Neutrophil (primary cell): ENCODE results near the gene CHMP4B.

Experiments used
- H3K27ac ChIP-seq: fragments of 200-600 bp; sonication (generic); 2 replicates; pipeline ENCODE4 v1.5.1; 2016; ENCODE audit warnings: mild to moderate bottlenecking, moderate library complexity
- H3K27me3 ChIP-seq: fragments of 200-600 bp; sonication (generic); 2 replicates; pipeline ENCODE4 v1.6.0; 2016; ENCODE audit warnings: mild to moderate bottlenecking
- H3K36me3 ChIP-seq: fragments of 200-600 bp; sonication (generic); 2 replicates; pipeline ENCODE4 v1.5.1; 2017
- H3K4me1 ChIP-seq, 2 experiments: fragments of 200-600 bp in 1 of 2; sonication (generic) in 1 of 2; 1 replicate in 1 of 2; 2 replicates in 1 of 2; pipeline versions ENCODE4 v1.5.1 to v1.6.1; 2013 to 2016; ENCODE audit warnings: low read depth in 1 of 2, low read length in 1 of 2, mild to moderate bottlenecking in 1 of 2, moderate library complexity in 1 of 2; ENCODE audit not compliant: control insufficient read depth in 1 of 2, insufficient read depth in 1 of 2
- H3K4me3 ChIP-seq, 2 experiments: fragments of 200-600 bp in 1 of 2; sonication (generic) in 1 of 2; 1 replicate in 1 of 2; 2 replicates in 1 of 2; pipeline ENCODE4 v1.5.1; 2013 to 2016; ENCODE audit warnings: low read depth in 1 of 2, low read length in 1 of 2, mild to moderate bottlenecking in 1 of 2, moderate library complexity in 1 of 2
- H3K9me3 ChIP-seq: fragments of 200-600 bp; sonication (generic); 2 replicates; pipeline ENCODE4 v1.5.1; 2016
- TF ChIP-seq, protein P1 (sequence below): fragments of 200-600 bp; sonication (generic); IDR thresholded peaks from 2 replicates; pipeline ENCODE4 v1.5.1; 2016; ENCODE audit warnings: antibody characterized with exemption

Gene CHMP4B

GRCh38 chr20:33812152-33812849 lies 1.2 kb downstream of the CHMP4B start:
- TF ChIP-seq, protein P1, sequence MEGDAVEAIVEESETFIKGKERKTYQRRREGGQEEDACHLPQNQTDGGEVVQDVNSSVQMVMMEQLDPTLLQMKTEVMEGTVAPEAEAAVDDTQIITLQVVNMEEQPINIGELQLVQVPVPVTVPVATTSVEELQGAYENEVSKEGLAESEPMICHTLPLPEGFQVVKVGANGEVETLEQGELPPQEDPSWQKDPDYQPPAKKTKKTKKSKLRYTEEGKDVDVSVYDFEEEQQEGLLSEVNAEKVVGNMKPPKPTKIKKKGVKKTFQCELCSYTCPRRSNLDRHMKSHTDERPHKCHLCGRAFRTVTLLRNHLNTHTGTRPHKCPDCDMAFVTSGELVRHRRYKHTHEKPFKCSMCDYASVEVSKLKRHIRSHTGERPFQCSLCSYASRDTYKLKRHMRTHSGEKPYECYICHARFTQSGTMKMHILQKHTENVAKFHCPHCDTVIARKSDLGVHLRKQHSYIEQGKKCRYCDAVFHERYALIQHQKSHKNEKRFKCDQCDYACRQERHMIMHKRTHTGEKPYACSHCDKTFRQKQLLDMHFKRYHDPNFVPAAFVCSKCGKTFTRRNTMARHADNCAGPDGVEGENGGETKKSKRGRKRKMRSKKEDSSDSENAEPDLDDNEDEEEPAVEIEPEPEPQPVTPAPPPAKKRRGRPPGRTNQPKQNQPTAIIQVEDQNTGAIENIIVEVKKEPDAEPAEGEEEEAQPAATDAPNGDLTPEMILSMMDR, result no peak
- H3K27me3 ChIP-seq, result no peaks in the 10 kb centered on the region
- peaks cover 10% of the 10 kb centered on the region for H3K36me3 ChIP-seq
- H3K4me3 ChIP-seq, result peak overlapping the region; percentile 71 to 78
- peaks cover 48 to 59% of the 10 kb centered on the region in 2 experiments for H3K4me1 ChIP-seq
- no peaks in the 10 kb centered on the region for H3K9me3 ChIP-seq
- H3K27ac ChIP-seq, result peak overlapping the region; percentile 97

GRCh38 chr20:33812908-33813462 lies 1.8 kb downstream of the CHMP4B start:
- Histone ChIP-seq H3K27me3 (no peaks in the 10 kb centered on the region), H3K27ac (peak overlapping the region; percentile 97)

DNA sequence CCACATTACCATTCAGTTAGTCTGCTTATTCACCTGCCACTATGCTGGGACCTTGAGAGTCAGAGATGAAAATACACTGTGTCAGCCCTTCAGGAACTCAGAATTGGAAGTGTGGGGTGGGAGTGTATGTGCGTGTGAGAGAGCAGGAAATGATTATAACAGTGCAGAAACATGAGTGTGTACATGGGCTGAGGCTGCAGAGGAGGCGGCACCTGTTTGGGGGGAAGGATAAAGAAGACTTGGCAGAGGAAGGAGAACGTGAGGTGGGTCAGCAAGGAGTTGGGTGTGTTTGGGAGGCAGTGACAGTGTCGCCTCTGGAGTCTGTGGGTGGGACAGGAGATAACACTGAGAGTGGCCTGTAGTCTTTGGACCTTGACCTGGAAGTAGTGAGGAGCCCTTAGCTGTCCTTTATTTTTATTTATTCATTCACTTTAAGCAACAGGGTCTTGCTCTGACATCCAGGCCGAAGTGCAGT lies 3.1 kb downstream of the CHMP4B start:
- Histone ChIP-seq H3K4me3 (no peak overlapping the region), H3K27ac (peak overlapping the region; percentile 97), H3K27me3 (no peaks in the 10 kb centered on the region), H3K4me1 (peaks cover 48 to 67% of the 10 kb centered on the region in 2 experiments), H3K36me3 (peaks cover 10% of the 10 kb centered on the region), H3K9me3 (no peaks in the 10 kb centered on the region)
- TF ChIP-seq, protein P1, result no peak

More at GRCh38 chr20:33812908-33813462, 1.8 kb downstream of the CHMP4B start:
- TF ChIP-seq, protein P1, result no peak
- Histone ChIP-seq H3K4me3 (peak overlapping the region; percentile 71 to 78), H3K36me3 (peaks cover 10% of the 10 kb centered on the region), H3K4me1 (peaks cover 48 to 61% of the 10 kb centered on the region in 2 experiments), H3K9me3 (no peaks in the 10 kb centered on the region)

DNA sequence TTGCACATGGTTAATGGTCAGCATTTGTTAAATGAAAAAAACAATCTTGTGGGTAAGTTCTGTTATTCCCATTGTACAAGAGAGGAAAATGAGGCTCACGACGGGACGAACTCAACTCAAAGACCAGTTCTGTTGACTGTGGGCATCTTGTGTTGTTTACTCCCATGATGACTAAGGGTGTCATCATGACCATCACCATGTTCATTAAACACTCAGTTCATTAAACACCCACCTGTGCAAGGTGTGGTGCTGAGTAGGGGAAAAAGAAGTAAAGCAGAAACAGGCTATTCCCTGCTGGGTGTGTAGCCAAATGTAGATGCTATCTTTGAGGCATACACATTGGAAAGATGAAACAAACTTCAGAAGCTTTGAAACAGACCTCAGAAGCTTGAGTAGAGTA lies 4.5 kb downstream of the CHMP4B start:
- Histone ChIP-seq H3K4me1 (peaks cover 39 to 59% of the 10 kb centered on the region in 2 experiments), H3K27ac (peak overlapping the region; percentile 27), H3K27me3 (no peaks in the 10 kb centered on the region), H3K9me3 (no peaks in the 10 kb centered on the region), H3K4me3 (no peak overlapping the region), H3K36me3 (peaks cover 10% of the 10 kb centered on the region)
- TF ChIP-seq, protein P1, result no peak

GRCh38 chr20:33816191-33816590 lies 5.0 kb downstream of the CHMP4B start:
- Histone ChIP-seq H3K4me1 (peaks cover 36 to 56% of the 10 kb centered on the region in 2 experiments), H3K4me3 (no peak overlapping the region), H3K27me3 (no peaks in the 10 kb centered on the region), H3K36me3 (peaks cover 10% of the 10 kb centered on the region), H3K27ac (peak overlapping the region; percentile 27), H3K9me3 (no peaks in the 10 kb centered on the region)
- TF ChIP-seq, protein P1, result no peak
